Lower leg skin (tissue), 3 donors: Measurements from ENCODE around the gene TSPEAR.

ENCODE experiments used
- POLR2A ChIP-seq, 2 donors: fragments of 450-650 bp; IDR thresholded peaks; one replicate each; pipeline ENCODE4 v1.6.1; 2016 to 2017; ENCODE audit warnings: antibody characterized with exemption in 2 of 2, mild to moderate bottlenecking in 1 of 2, moderate library complexity in 1 of 2
- TF ChIP-seq, protein P1 (sequence below), 3 donors: fragments of 450-650 bp; IDR thresholded peaks; one replicate each; pipeline ENCODE4 v1.5.1; 2016; ENCODE audit warnings: antibody characterized with exemption in 3 of 3, mild to moderate bottlenecking in 3 of 3, moderate library complexity in 2 of 3

DNA sequence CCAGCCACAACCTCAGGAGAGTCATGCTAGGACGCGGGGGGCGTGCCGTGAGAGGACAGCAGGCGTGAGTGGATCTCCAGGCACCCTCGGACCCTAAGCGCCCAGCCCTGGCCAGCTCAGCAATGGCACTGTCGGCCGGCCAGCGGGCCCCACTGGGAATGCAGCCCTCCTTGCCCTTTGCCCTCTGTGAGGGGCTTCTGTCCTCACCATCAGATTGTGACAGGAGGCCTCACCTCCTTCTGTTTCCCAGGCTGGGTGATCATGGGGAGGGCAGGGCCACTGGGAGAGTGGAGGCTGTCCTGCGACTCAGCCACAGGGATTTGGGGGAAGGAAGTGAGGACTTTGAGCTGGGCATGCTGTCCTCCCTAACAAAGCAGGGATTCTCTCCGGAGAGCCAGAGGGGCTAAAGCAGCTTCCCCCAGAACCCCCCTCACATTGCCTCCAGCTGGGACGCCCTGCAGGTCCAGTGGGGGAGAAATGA, 262.7 kb downstream of the TSPEAR start:
- TF ChIP-seq, protein P1, sequence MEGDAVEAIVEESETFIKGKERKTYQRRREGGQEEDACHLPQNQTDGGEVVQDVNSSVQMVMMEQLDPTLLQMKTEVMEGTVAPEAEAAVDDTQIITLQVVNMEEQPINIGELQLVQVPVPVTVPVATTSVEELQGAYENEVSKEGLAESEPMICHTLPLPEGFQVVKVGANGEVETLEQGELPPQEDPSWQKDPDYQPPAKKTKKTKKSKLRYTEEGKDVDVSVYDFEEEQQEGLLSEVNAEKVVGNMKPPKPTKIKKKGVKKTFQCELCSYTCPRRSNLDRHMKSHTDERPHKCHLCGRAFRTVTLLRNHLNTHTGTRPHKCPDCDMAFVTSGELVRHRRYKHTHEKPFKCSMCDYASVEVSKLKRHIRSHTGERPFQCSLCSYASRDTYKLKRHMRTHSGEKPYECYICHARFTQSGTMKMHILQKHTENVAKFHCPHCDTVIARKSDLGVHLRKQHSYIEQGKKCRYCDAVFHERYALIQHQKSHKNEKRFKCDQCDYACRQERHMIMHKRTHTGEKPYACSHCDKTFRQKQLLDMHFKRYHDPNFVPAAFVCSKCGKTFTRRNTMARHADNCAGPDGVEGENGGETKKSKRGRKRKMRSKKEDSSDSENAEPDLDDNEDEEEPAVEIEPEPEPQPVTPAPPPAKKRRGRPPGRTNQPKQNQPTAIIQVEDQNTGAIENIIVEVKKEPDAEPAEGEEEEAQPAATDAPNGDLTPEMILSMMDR (IDR thresholded peaks at IDR 0.05): no peak
- TF ChIP-seq POLR2A (IDR thresholded peaks at IDR 0.05): no peak
